Fibroblast of lung (primary cell): ENCODE measurements around the gene INF2. TPM values are rescaled to one million over a fixed set of nuclear protein-coding genes. Genes with fewer than 3 reads are reported as not detected.

Source experiments
- DNase-seq, 2 donors: peaks; one replicate each; pipeline versions ENCODE4 v3.0.0 to v3.0.0-alpha.2; 2010; ENCODE audit warnings: low read depth in 2 of 2
- H2AFZ ChIP-seq: 2 replicates; pipeline ENCODE4 v1.5.1; 2012; ENCODE audit warnings: low read length, control low read depth, inconsistent platforms
- H3K27ac ChIP-seq: 2 replicates; pipeline ENCODE4 v1.5.1; 2011; ENCODE audit warnings: low read length, control low read depth; ENCODE audit not compliant: insufficient read depth
- H3K27me3 ChIP-seq: 2 replicates; pipeline ENCODE4 v1.5.1; 2011; ENCODE audit warnings: mild to moderate bottlenecking, low read length; ENCODE audit not compliant: control insufficient read depth, insufficient read depth
- H3K36me3 ChIP-seq: 2 replicates; pipeline ENCODE4 v1.5.1; 2011; ENCODE audit warnings: low read length; ENCODE audit not compliant: control insufficient read depth, insufficient read depth
- H3K4me1 ChIP-seq: 2 replicates; pipeline ENCODE4 v1.5.1; 2011; ENCODE audit warnings: low read length; ENCODE audit not compliant: control insufficient read depth, insufficient read depth; ENCODE audit errors: extremely low read depth
- H3K4me2 ChIP-seq: 2 replicates; pipeline ENCODE4 v1.5.1; 2011; ENCODE audit warnings: low read length, control low read depth; ENCODE audit not compliant: insufficient read depth; ENCODE audit errors: extremely low read depth
- H3K4me3 ChIP-seq, 4 experiments: fragments of 200-600 bp in 1 of 4; sonication (generic) in 1 of 4; replicated peaks in 1 of 4; 2 replicates each; pipeline ENCODE4 v1.5.1; 2011 to 2016; ENCODE audit warnings: low read length in 4 of 4, low read depth in 3 of 4, mild to moderate bottlenecking in 3 of 4, control low read depth in 2 of 4, inconsistent platforms in 1 of 4, mixed read lengths in 1 of 4; ENCODE audit not compliant: insufficient read depth in 1 of 4; ENCODE audit errors: control extremely low read depth in 1 of 4
- H3K79me2 ChIP-seq: 2 replicates; pipeline ENCODE4 v1.5.1; 2012; ENCODE audit warnings: mild to moderate bottlenecking, low read length, inconsistent platforms; ENCODE audit not compliant: control insufficient read depth, insufficient read depth
- H3K9ac ChIP-seq: 2 replicates; pipeline ENCODE4 v1.5.1; 2011; ENCODE audit warnings: mild to moderate bottlenecking, low read length, control low read depth; ENCODE audit not compliant: insufficient read depth
- H3K9me3 ChIP-seq: 2 replicates; pipeline ENCODE4 v1.5.1; 2012; ENCODE audit warnings: low read depth, low read length; ENCODE audit not compliant: control insufficient read depth, insufficient read depth
- H4K20me1 ChIP-seq: 2 replicates; pipeline ENCODE4 v1.5.1; 2011; ENCODE audit warnings: low read length; ENCODE audit not compliant: control insufficient read depth, insufficient read depth; ENCODE audit errors: extremely low read depth
- EZH2 ChIP-seq: IDR thresholded peaks from 2 replicates; pipeline ENCODE4 v1.5.1; 2012; ENCODE audit warnings: low read length, control low read depth, mild to moderate bottlenecking; ENCODE audit errors: missing control alignments
- polyA plus RNA-seq, 2 donors: library from polyadenylated mRNA; depleted of rRNA in 1 of 2; stranded (reverse) in 1 of 2; unstranded in 1 of 2; fragments of >200 nt; gene quantifications; 2 replicates each; pipeline ENCODE4 v1.2.1, GENCODE V29; 2011 to 2012; ENCODE audit warnings: missing spikeins in 1 of 2
- total RNA-seq: library from RNA; depleted of rRNA; stranded (reverse); fragments of >200 nt; gene quantifications from 2 replicates; pipeline ENCODE4 v1.2.1, GENCODE V29; 2014
- TF ChIP-seq, protein P1 (sequence below), 2 donors: IDR thresholded peaks in 1 of 2; conservative IDR thresholded peaks in 1 of 2; 1 replicate in 1 of 2; 2 replicates in 1 of 2; pipeline ENCODE4 v1.5.1; 2011 to 2012; ENCODE audit warnings: low read length in 2 of 2, control low read depth in 1 of 2, inconsistent platforms in 1 of 2, low read depth in 1 of 2, mild to moderate bottlenecking in 1 of 2

INF2 gene
- total and polyA plus RNA-seq, 2 donors (not counting 1 experiment from before 2014, with no cell fraction given), result 19.8 to 50.9 TPM

DNA sequence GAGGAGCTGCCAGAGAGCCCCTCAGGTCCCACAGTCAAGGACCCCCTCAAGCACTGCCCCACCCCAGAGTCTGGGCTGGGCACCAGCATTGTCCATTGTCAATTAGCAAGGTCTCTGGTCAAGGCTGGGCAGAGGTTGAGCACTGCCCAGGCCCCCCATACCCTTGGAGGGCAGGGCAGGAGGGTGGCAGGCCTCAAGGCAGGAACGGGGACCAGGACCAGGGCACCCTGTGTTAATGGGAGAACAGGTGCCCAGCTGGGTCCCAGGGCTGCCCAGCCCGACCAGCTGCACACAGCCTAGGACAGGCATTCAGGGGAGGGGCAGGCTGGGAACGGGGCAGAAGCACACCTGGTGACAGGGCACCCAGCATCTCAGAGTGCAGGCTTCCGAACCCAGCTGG lies 82.0 kb downstream of the INF2 start:
- no peaks in the 10 kb centered on the region for H4K20me1 ChIP-seq
- peaks cover 2% of the 10 kb centered on the region for H3K4me1 ChIP-seq
- no peak overlapping the region for H2AFZ ChIP-seq
- no peaks in the 10 kb centered on the region for H3K27me3 ChIP-seq
- no peak for DNase-seq
- H3K36me3 ChIP-seq, result peaks cover 36% of the 10 kb centered on the region
- H3K4me3 ChIP-seq, result no peak overlapping the region
- no peak overlapping the region for H3K9ac ChIP-seq
- TF ChIP-seq EZH2, result no peak
- TF ChIP-seq, protein P1, sequence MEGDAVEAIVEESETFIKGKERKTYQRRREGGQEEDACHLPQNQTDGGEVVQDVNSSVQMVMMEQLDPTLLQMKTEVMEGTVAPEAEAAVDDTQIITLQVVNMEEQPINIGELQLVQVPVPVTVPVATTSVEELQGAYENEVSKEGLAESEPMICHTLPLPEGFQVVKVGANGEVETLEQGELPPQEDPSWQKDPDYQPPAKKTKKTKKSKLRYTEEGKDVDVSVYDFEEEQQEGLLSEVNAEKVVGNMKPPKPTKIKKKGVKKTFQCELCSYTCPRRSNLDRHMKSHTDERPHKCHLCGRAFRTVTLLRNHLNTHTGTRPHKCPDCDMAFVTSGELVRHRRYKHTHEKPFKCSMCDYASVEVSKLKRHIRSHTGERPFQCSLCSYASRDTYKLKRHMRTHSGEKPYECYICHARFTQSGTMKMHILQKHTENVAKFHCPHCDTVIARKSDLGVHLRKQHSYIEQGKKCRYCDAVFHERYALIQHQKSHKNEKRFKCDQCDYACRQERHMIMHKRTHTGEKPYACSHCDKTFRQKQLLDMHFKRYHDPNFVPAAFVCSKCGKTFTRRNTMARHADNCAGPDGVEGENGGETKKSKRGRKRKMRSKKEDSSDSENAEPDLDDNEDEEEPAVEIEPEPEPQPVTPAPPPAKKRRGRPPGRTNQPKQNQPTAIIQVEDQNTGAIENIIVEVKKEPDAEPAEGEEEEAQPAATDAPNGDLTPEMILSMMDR (conservative IDR thresholded peaks at IDR 0.05 in 1 of 2, IDR thresholded peaks at IDR 0.05 in 1 of 2; ENCODE audit: low read depth in 1 of 2, low read length in 2 of 2), result no peak
- H3K27ac ChIP-seq, result no peak overlapping the region
- H3K4me2 ChIP-seq, result no peak overlapping the region
- H3K79me2 ChIP-seq, result no peaks in the 10 kb centered on the region
- H3K9me3 ChIP-seq, result no peaks in the 10 kb centered on the region

Other genes starting within 250 kb of the INF2 start
- not detected in 2 replicates for gene C14orf180, start 109.9 kb upstream of the INF2 start, total RNA-seq
- gene C14orf180, start 109.9 kb upstream of the INF2 start, polyA plus RNA-seq, result not detected in 2 replicates
- gene TMEM179, start 84.8 kb upstream of the INF2 start, total RNA-seq, result under 0.01 TPM in 1 of 2 replicates, not detected in the other
- gene TMEM179, start 84.8 kb upstream of the INF2 start, polyA plus RNA-seq, result 0.03 TPM in 1 of 2 replicates, not detected in the other
- gene ADSS1, start 34.6 kb downstream of the INF2 start, total RNA-seq, result 2.3 and 3.5 TPM in 2 replicates
- 1.3 and 2.2 TPM in 2 replicates for gene ADSS1, start 34.6 kb downstream of the INF2 start, polyA plus RNA-seq
- gene SIVA1, start 63.5 kb downstream of the INF2 start, total RNA-seq, result 60.6 and 65.1 TPM in 2 replicates
- 26.1 and 37.4 TPM in 2 replicates for gene SIVA1, start 63.5 kb downstream of the INF2 start, polyA plus RNA-seq
- 127 and 131 TPM in 2 replicates for gene AKT1, start 106.1 kb downstream of the INF2 start, total RNA-seq
- gene AKT1, start 106.1 kb downstream of the INF2 start, polyA plus RNA-seq, result 83.2 and 109 TPM in 2 replicates
- 2.3 and 2.8 TPM in 2 replicates for gene ZBTB42, start 111.5 kb downstream of the INF2 start, total RNA-seq
- gene ZBTB42, start 111.5 kb downstream of the INF2 start, polyA plus RNA-seq, result 0.99 and 1.1 TPM in 2 replicates
- 10.3 and 13.9 TPM in 2 replicates for gene CEP170B, start 175.7 kb downstream of the INF2 start, total RNA-seq
- gene CEP170B, start 175.7 kb downstream of the INF2 start, polyA plus RNA-seq, result 4.0 and 6.2 TPM in 2 replicates
- gene PLD4, start 235.3 kb downstream of the INF2 start, total RNA-seq, result under 0.01 and 0.17 TPM in 2 replicates
- 0.02 TPM in 1 of 2 replicates, not detected in the other for gene PLD4, start 235.3 kb downstream of the INF2 start, polyA plus RNA-seq